GM21529 (cell line): ENCODE results near the gene NSL1.
A peak's percentile ranks its signal among the peaks of the same experiment; 100 is the strongest.
"Not testable (repeated sequence)": the region's sequence is repeated elsewhere in the genome, so short reads cannot be mapped to it uniquely, and the experiment has no call there.

Experiments
- ATAC-seq: cut with Tn5 transposase; IDR thresholded peaks from one replicate; pipeline ENCODE4 v1.9.1; 2021; ENCODE audit not compliant: unreplicated experiment

NSL1 gene

DNA sequence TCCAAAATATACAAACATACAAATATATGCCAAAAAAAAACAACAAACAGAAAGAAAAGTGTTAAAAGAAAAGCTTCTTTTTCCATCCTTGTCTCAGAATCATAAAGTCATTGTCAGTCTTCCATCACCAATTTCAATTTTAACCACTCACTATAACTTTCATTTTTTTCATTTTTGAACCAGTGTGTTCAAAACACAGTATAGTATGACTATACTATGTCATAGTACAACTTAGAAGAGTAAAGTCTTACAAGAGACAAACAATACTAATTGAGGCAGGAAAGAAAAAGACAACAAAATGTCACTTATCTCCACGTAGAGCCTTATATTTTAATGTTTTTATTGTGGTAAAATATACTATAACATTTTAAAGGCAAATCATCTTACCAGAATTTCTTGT is 7.6 kb downstream of the NSL1 start:
- no peak for ATAC-seq

DNA sequence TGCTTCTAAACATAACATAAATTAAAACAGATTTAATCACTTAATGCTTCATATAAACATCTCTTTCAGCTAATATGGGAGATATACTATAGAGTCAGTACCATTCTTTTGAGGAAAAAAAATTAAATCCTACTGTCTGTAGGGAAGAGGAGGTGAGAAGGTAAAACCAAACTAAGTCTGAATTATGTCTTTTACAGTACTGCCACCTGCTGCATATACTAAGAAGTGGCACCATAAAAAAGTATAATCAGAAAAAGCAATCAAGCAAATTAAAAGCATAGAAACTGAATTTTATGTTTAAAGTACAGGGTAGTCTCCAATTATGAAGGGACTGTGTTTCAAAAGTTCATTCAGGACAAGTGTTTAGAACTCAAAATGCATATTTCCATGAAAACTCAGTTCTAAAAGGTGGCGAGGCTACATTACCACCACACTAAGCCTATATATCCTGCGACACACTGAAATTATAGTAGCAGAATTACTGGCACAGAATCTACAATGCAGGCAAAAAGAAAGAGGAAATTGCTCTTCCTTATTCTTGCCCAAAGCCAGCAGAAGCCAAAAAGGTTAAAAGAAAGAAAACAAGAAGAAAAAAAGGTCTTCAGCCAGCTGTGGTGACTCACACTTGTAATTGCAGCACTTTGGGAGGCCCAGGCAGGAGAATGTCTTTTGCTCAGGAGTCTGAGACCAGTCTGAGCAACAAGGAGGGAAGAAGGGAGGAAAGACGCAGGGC is 9.0 kb downstream of the NSL1 start:
- no peak for ATAC-seq

DNA sequence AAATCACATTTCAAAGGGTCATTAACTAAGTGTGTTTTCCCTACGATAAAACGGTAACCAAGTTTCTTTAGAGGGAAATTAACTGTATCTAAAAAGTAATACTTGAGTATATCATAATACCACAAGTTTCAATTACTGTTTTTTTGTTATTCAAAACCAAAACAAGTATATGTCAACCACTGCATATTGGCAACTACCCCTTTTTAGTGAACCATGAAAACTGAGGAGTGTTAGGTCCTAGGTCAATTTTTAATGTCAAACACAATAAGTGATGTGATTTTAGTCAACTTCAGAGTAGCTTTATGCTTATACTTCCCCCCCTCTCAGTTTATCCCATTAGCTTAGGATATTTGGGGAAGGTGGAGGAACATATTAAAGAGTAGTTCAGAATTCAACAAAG is 10.4 kb downstream of the NSL1 start:
- no peak for ATAC-seq

DNA sequence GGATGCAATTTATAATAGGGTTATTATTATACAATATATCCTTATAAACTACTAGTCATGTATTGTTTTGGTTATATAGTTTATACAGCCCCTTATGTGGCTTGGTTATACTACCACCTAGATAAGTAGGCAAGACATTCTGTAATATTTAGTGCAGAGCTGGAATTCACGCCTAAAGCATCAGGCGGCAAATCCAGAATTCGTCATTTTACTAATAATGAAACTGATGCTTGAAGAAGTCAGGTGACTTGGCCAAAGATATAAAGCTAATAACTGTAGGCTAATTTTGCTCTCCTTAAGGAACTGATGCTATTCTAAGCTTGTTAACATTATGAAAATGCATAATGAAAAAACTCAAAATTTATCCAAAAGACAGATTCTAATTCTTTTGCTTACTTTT is 10.8 kb downstream of the NSL1 start:
- no peak for ATAC-seq

DNA sequence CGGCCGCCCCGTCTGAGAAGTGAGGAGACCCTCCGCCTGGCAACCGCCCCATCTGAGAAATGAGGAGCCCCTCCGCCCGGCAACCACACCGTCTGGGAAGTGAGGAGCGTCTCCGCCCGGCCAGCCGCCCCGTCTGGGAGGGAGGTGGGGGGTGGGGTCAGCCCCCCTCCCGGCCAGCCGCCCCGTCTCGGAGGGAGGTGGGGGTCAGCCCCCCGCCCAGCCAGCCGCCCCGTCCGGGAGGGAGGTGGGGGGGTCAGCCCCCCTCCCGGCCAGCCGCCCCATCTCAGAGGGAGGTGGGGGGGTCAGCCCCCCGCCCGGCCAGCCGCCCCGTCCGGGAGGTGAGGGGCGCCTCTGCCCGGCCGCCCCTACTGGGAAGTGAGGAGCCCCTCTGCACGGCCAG is 12.5 kb downstream of the NSL1 start:
- ATAC-seq = not testable (repeated sequence)

DNA sequence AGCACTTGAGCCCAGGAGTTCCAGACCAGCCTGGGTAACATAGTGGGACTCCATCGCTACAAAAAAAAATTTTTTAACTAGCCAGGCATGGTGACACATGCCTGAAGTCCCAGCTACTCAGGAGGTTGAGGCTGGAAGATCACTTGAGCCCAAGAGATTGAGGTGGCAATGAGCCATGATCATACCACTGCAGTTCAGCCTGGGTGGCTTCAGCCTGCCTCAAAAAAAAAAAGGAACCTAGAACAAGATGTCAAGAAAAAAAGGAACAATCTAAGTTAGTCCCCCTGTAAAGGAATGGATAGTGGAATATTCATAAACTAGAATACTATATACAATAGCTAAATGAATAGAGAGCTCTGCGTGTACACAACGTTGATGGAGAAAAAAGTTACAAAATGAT is 14.4 kb downstream of the NSL1 start:
- no peak for ATAC-seq

DNA sequence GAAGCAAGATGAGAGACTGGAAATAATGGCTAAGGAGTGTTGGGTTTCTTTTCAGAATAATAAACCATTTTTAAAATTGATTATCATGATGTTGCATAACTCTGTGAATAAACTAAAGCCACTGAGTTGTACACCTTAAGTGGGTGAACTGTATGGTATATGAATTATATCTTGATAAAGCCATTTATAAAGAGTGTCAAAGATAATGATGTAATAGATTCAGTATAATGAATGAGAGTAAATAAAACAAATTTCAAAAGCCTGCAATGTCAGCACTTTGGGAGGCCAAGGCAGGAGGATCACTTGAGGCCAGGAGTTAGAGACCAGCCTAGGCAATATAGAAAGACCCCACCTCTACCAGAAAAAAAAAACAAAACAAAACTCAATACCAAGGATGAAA is 16.3 kb downstream of the NSL1 start:
- no peak for ATAC-seq

DNA sequence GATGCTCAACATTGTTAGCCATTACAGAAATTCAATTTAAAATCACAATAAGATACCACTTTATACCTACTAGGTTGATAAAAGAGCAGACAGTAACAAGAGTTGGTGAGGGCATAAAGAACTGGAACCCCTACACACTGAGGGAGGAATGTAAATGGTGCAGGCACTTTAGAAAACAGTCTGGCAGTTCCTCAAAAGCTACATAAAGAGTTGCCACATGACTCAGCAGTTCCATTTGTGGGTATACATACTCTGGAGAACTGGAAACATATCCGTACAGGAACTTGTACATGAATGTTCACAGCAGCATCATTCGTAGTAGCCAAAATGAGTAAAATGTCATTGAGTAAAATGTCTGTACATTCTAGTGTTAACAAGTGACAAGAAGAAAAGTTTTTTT is 17.0 kb downstream of the NSL1 start:
- ATAC-seq = no peak

DNA sequence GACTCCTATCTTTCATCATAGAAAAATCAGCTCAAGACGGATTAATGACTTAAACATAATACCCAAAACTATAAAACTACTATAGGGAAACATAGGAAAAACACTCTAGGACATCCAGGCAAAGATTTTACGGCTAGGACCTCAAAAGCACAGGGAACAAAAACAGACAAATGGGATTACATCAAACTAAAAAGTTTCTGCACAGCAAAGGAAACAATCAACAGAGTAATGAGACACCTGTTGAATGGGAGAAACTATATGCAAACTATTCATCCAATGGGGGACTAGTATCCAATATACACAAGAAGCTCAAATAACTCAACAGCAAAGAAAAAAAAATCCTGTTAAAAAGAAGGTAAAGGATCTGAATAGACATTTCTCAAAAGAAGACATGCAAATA is 18.6 kb downstream of the NSL1 start:
- no peak for ATAC-seq

DNA sequence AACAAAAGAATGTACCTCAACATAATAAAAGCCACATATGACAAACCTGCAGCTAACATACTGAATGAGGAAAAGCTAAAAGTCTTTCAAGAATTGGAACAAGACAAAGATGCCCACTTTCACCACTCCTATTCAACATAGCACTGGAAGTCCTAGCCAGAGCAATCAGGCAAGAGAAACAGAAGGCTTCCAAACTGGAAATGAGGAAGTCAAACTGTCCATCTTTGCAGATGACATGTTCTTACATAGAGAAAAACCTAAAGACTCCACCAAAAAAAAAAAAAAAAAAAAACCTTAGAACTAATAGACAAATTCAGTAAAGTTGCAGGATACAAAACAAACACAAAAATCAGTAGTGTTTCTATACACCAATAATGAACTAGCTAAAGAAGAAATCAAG is 20.2 kb downstream of the NSL1 start:
- ATAC-seq = no peak

DNA sequence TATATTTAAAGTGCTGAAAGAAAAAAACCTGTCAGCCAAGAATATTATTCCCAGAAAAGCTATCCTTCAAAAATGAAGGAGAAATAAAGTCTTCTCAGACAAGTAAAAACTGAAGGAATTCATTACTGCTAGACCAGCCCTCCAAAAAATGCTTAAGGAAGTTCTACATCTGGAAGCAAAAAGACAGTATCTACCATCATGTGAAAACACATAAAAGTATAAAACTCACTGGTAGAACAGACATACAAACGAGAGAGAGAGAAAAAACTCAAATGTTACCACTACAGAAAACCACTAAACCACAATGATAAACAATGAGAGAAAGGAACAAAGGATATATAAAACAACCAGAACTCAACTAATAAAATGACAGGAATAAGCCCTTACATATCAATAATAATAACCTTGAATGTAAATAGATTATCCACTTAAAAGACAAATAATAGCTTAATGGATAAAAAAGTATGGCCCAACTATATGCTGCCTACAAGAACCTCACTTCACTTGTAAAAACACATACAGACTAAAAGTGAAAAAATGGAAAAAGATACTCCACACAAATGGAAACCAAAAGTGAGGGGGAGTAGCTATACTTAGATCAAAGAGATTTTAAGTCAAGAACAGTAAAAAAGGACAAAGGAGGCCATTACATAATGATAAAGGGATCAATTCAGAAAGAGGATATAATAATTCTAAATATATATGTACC is 22.0 kb downstream of the NSL1 start:
- ATAC-seq = peak; percentile 72

DNA sequence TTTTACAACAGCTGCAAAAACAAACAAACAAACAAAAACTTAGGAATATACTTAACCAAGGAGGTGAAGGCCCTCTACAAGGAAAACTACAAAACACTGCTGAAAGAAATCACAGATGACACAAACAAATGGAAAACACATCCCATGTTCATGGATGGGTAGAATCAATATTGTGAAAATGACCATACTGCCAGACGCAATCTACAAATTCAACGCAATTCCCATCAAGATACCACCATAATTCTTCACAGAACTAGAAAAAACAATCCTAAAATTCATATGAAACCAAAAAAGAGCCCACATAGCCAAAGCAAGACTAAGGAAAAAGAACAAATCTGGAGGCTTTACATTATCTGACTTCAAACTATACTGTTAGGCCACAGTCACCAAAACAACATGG is 24.8 kb downstream of the NSL1 start:
- ATAC-seq = not testable (repeated sequence)

DNA sequence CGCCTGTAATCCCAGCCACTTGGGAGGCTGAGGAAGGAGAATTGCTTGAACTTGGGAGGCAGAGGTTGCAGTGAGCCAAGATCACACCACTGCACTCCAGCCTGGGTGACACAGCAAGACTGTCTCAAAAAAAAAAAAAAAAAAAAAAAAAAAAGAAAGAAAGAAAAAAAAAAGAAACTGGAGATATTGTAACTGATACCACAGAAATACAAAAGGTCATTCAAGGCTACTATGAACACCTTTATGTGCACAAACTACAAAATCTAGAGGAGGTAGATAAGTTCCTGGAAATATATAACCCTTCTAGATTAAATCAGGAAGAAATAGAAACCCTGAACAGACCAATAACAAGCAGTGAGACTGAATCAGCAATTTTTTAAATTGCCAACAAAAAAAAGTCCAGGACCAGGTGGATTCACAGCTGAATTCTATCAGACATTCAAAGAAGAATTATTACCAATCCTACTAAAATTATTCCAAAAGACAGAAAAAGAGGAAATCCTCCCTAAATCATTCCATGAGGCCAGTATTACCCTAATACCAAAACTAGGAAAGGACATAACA is 26.8 kb downstream of the NSL1 start:
- not testable (repeated sequence) for ATAC-seq

DNA sequence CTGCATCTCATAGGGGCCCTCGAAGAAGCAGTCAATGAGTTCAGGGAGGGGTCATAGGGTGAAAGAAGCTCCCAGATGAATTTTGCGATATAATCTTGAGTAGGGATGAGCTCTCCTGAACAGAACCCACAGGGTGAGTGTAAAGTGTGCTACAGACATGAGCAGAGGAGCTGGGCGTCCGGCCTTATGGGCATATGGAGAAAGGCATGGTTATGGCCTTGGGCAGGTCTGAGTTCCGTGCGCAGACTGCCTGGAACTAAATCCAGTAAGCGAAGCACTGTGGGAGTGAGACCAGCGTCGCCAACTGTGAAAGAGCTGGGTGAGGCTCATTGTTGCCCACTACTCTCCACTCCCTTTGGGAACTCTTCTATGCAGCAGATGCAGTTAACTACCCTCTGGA is 28.7 kb downstream of the NSL1 start:
- no peak for ATAC-seq

DNA sequence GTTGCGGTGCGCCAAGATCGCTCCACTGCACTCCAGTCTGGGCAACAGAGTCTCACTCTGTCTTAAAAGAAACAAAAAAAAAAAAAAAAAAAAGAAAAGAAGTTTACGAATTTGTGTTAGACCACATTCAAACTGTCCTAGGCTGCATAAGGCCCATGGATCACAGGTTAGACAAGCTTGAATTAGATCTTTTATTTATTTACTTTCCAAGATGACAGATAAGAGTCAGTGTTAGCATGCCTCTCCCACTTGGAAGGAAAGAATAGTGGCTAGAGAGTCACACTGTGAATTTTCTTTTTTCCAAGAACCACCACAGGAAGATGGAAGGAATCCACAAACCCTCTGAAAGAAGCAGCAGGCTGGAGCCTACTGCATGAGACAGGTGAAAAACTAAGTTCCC is 29.3 kb downstream of the NSL1 start:
- no peak for ATAC-seq

DNA sequence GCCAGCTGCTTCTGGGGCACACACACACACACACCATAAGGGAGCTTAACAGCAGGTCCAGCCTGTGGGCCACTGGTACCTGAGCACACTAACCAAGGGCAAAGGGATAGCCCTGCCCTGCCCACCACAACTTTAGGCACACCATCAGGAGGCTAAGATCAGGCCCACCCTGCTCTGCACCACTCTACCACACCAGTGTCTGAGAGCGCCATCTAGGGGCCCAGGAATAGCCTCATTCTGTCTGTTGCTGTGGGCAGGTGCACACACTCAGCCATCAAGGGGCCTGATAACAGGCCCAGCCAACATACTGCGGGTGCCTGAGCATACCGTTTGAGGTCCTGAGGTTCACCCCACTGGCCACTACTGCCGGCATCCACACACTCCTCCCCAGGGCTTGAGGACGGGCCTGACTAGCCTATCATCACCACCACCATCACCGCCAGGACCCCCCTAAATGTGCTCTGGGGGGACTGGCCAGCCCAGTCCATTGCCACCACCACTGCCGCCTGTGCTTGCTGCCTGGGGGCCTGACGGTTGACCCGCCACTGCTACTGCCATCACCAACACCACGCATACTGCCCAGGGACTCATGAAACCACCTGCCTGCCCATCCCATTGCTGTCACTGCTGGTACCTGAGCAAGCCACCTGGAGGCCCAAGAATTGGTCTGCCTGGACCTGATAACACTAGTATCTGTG is 31.3 kb downstream of the NSL1 start:
- no peak for ATAC-seq

DNA sequence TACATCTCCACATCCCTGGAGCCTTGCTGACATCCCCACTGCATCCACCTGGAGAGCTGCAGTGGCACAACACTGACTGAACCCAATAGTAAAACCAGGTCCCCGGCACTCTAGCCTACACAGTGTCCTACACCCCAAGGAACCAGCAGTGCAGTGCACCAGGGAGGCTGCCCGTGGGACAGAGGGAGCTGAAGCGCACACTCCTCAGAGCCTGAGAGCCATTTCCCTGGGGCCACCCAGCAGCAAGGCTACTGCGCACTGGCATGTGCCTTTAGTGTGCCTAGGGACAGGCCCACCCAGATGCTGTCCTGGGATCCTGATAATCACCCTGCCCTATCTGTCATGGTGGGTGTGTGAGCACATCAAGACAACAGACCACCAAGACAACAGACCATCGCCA is 31.9 kb downstream of the NSL1 start:
- no peak for ATAC-seq

DNA sequence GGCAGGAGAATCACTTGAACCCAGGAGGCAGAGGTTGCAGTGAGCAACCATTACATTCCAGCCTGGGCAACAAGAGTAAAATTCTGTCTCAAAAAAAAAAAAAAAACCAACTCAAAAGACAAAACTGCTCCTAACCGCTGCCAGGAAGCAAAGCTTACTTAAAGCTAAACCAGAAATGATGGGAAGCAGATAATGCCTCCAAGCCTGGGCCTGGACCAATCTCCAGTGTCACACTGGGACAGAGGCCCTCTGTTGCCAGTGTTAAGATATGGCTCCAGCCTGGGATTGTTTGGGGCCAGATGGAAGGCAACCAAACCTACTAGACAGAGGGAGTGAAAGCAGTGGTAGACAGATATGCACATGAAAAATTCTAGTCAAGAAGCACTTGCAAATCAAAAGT is 36.9 kb downstream of the NSL1 start:
- no peak for ATAC-seq

DNA sequence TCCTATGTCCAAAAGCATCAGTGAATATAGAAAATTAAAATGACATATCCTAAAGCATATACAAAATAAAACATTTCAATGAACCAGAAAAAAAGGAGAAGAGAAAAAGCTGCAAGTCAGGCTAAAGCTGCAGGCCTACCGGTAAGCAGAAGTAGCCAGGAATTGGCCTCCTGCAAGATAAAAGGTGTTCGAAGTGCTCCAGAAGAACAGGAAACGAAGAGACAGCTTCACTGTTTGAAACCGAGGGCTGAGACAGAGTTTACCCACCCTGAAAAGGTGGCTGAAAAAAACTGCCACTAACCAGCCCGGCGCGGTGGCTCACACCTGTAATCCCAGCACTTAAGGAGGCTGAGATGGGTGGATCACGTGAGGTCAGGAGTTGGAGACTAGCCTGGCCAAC is 37.4 kb downstream of the NSL1 start:
- peak; percentile 51 for ATAC-seq

DNA sequence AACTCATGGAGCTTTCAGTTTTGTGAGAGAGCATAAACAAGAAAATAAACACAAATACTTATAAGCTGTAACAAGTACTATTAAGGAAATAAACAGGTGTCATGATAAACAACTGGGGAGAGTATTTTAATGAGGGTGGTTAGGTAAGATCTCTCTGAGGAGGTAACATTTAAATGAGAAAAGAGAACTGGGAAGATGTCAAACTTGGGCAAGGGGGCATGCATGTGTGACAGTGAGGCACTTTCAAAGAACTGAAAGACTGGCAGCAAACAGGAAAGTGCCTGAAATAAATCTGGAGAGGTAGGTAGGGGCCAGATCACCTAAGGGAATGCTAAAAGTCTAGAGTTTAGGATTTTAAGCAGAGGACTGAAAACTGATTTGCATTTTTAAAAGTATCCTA is 37.8 kb downstream of the NSL1 start:
- ATAC-seq = no peak

DNA sequence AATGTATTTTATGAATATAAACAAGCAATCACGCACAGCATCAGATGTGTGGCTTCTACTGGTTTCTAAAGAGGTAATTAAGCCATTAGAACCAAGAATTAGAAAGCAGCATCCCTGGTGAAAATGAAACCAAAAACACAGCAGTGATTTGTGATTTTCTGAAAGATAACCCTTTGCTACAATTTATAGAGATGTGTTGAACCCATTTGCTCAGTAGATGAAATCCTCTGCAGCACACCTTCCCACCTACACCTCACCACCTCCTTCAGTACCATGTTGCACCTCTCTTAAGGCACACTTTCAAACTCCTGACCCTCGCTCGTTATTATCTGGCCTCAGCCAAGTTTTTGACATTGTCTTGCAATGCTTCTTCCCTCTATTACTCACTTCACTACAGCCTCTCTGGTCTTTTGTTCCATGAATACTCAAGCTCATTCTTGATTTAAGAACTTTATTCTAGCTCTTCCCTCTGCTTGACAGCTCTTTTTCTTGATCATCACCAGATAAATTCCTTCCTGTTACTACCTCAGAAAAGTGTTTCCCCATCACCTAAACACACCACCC is 38.6 kb downstream of the NSL1 start:
- peak; percentile 32 for ATAC-seq
